GM12878 (cell line): ENCODE measurements around the gene IL1R2. TPM values are rescaled to one million over a fixed set of nuclear protein-coding genes. Genes with fewer than 3 reads are reported as not detected.
A peak's percentile ranks its signal among the peaks of the same experiment; 100 is the strongest.

Source experiments
- ATF2 ChIP-seq: IDR thresholded peaks from 2 replicates; pipeline ENCODE4 v1.6.1; 2012; ENCODE audit warnings: low read length, inconsistent platforms
- ATF7 ChIP-seq: fragments of 450-650 bp; IDR thresholded peaks from 2 replicates; pipeline ENCODE4 v1.6.1; 2016; ENCODE audit warnings: low read depth, mild to moderate bottlenecking
- BHLHE40 ChIP-seq, 2 experiments: fragments of 450-650 bp in 1 of 2; IDR thresholded peaks; 2 replicates each; pipeline ENCODE4 v1.6.1; 2011 to 2017; ENCODE audit warnings: low read depth in 2 of 2, borderline replicate concordance in 1 of 2, improper control_type of control experiment in 1 of 2, low read length in 1 of 2, mild to moderate bottlenecking in 1 of 2
- CBFB ChIP-seq: IDR thresholded peaks from 2 replicates; pipeline ENCODE4 v1.6.1; 2016; ENCODE audit warnings: antibody characterized with exemption, low read depth
- CHD4 ChIP-seq: fragments of 200-600 bp; sonication (generic); IDR thresholded peaks from 2 replicates; pipeline ENCODE4 v1.6.1; 2016; ENCODE audit warnings: mild to moderate bottlenecking
- ELK1 ChIP-seq: IDR thresholded peaks from 2 replicates; pipeline ENCODE4 v1.6.1; 2012; ENCODE audit warnings: low read depth, low read length, improper control_type of control experiment
- EZH2 ChIP-seq: IDR thresholded peaks from 2 replicates; pipeline ENCODE4 v1.6.1; 2012; ENCODE audit warnings: low read depth, mild to moderate bottlenecking, control low read depth, inconsistent platforms, low read length, borderline replicate concordance; ENCODE audit not compliant: control insufficient read depth
- FOXK2 ChIP-seq: fragments of 450-650 bp; IDR thresholded peaks from 2 replicates; pipeline ENCODE4 v1.6.1; 2017; ENCODE audit warnings: mild to moderate bottlenecking, moderate library complexity
- IKZF1 ChIP-seq: fragments of 450-650 bp; conservative IDR thresholded peaks from 2 replicates; pipeline ENCODE4 v1.6.1; 2017; ENCODE audit warnings: antibody characterized with exemption, mild to moderate bottlenecking
- IKZF2 ChIP-seq, 2 experiments: fragments of 450-650 bp; IDR thresholded peaks; 2 replicates each; pipeline ENCODE4 v1.6.1; 2017; ENCODE audit warnings: mild to moderate bottlenecking in 2 of 2, moderate library complexity in 2 of 2
- KDM1A ChIP-seq: fragments of 200-600 bp; sonication (generic); IDR thresholded peaks from 2 replicates; pipeline ENCODE4 v1.6.1; 2016; ENCODE audit warnings: borderline replicate concordance
- TAF1 ChIP-seq: IDR thresholded peaks from 2 replicates; pipeline ENCODE4 v1.6.1; 2011; ENCODE audit warnings: mild to moderate bottlenecking, low read depth, low read length, borderline replicate concordance
- ZBED1 ChIP-seq: IDR thresholded peaks from 2 replicates; pipeline ENCODE4 v1.6.1; 2016; ENCODE audit warnings: borderline replicate concordance
- ZNF622 ChIP-seq: fragments of 450-650 bp; IDR thresholded peaks from 2 replicates; pipeline ENCODE4 v1.6.1; 2017; ENCODE audit warnings: mild to moderate bottlenecking, inconsistent platforms
- polyA plus RNA-seq, 11 experiments: library from polyadenylated mRNA; depleted of rRNA in 4 of 11; unstranded in 6 of 11; stranded (reverse) in 5 of 11; fragments of >200 nt; fragmentation: Nextera tagmentation in 4 of 11; fragmentation: Illumina TruSeq in 1 of 11; extraction: Ambion mirVana in 4 of 11; extraction: Trizol in 1 of 11; gene quantifications; 1 replicate in 1 of 11; 2 replicates in 10 of 11; pipeline versions ENCODE4 v1.2.1 to v1.2.3, GENCODE V29; 2011 to 2016; ENCODE audit warnings: inconsistent platforms in 2 of 11, missing spikeins in 2 of 11, low read depth in 1 of 11
- total RNA-seq, 4 experiments: library from RNA; depleted of rRNA in 3 of 4; stranded (reverse); fragments of >200 nt in 3 of 4; fragmentation: Illumina TruSeq in 1 of 4; extraction: Trizol in 1 of 4; gene quantifications; 2 replicates each; pipeline versions ENCODE4 v1.2.1 to v1.2.3, GENCODE V29; 2013 to 2021
- TF ChIP-seq, protein P1 (sequence below): fragments of 450-650 bp; IDR thresholded peaks from 2 replicates; pipeline ENCODE4 v1.6.1; 2017; ENCODE audit warnings: mild to moderate bottlenecking, moderate library complexity
- TF ChIP-seq, protein P2 (sequence below): fragments of 450-650 bp; IDR thresholded peaks from 2 replicates; pipeline ENCODE4 v1.6.1; 2017; ENCODE audit warnings: mild to moderate bottlenecking, moderate library complexity
- TF ChIP-seq, protein P3 (sequence below): fragments of 450-650 bp; formaldehyde crosslinking; IDR thresholded peaks from 2 replicates; pipeline ENCODE4 v1.4.0; 2022; ENCODE audit warnings: mild to moderate bottlenecking, moderate library complexity

The IL1R2 gene
- total and polyA plus RNA-seq, 10 of the 15 experiments (the other 5 are each of a cell fraction or from before 2014, with no cell fraction given), result 0.44 to 6.4 (median 0.62) TPM

DNA sequence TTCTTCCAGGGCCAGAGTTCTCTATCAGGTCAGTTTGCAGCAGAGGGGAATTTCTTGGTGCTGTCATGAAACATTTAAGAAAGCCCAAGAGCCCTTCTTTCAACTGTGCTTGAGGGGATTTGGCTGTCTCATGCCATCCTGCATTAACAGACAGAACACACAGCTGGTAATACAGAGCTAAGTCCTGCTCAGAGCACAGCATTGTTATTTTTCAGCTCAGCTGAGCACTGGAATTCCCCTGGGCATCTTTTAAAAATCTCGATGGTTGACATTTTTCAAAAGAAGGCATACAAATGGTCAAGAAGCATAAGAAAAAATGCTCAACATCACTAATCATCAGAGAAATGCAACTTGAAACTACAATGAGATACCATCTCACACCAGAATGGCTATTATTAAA, 14.9 kb upstream of the IL1R2 start (continued):
- TF ChIP-seq, protein P1, sequence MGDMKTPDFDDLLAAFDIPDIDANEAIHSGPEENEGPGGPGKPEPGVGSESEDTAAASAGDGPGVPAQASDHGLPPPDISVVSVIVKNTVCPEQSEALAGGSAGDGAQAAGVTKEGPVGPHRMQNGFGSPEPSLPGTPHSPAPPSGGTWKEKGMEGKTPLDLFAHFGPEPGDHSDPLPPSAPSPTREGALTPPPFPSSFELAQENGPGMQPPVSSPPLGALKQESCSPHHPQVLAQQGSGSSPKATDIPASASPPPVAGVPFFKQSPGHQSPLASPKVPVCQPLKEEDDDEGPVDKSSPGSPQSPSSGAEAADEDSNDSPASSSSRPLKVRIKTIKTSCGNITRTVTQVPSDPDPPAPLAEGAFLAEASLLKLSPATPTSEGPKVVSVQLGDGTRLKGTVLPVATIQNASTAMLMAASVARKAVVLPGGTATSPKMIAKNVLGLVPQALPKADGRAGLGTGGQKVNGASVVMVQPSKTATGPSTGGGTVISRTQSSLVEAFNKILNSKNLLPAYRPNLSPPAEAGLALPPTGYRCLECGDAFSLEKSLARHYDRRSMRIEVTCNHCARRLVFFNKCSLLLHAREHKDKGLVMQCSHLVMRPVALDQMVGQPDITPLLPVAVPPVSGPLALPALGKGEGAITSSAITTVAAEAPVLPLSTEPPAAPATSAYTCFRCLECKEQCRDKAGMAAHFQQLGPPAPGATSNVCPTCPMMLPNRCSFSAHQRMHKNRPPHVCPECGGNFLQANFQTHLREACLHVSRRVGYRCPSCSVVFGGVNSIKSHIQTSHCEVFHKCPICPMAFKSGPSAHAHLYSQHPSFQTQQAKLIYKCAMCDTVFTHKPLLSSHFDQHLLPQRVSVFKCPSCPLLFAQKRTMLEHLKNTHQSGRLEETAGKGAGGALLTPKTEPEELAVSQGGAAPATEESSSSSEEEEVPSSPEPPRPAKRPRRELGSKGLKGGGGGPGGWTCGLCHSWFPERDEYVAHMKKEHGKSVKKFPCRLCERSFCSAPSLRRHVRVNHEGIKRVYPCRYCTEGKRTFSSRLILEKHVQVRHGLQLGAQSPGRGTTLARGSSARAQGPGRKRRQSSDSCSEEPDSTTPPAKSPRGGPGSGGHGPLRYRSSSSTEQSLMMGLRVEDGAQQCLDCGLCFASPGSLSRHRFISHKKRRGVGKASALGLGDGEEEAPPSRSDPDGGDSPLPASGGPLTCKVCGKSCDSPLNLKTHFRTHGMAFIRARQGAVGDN, result peak; percentile 62
- TF ChIP-seq CBFB (no peak), ATF7 (no peak), FOXK2 (no peak), BHLHE40 (IDR thresholded peaks at IDR 0.05; ENCODE audit: borderline replicate concordance in 1 of 2, low read depth in 2 of 2, low read length in 1 of 2) (peak in 1 of 2 experiments; percentile 13; a peak in 1 of 4 replicates), IKZF1 (peak; percentile 37; the same call in 1 of the 2 replicates), CHD4 (no peak), ELK1 (no peak), ATF2 (0 out of 2 replicates have a peak, but pooled peaks have one; percentile 28), EZH2 (no peak), ZBED1 (no peak), IKZF2 (IDR thresholded peaks at IDR 0.05) (0 out of 4 replicates have a peak, but pooled peaks of 1 of the 2 experiments have one; percentile 21), TAF1 (no peak), ZNF622 (no peak), KDM1A (no peak)
- TF ChIP-seq, protein P2, sequence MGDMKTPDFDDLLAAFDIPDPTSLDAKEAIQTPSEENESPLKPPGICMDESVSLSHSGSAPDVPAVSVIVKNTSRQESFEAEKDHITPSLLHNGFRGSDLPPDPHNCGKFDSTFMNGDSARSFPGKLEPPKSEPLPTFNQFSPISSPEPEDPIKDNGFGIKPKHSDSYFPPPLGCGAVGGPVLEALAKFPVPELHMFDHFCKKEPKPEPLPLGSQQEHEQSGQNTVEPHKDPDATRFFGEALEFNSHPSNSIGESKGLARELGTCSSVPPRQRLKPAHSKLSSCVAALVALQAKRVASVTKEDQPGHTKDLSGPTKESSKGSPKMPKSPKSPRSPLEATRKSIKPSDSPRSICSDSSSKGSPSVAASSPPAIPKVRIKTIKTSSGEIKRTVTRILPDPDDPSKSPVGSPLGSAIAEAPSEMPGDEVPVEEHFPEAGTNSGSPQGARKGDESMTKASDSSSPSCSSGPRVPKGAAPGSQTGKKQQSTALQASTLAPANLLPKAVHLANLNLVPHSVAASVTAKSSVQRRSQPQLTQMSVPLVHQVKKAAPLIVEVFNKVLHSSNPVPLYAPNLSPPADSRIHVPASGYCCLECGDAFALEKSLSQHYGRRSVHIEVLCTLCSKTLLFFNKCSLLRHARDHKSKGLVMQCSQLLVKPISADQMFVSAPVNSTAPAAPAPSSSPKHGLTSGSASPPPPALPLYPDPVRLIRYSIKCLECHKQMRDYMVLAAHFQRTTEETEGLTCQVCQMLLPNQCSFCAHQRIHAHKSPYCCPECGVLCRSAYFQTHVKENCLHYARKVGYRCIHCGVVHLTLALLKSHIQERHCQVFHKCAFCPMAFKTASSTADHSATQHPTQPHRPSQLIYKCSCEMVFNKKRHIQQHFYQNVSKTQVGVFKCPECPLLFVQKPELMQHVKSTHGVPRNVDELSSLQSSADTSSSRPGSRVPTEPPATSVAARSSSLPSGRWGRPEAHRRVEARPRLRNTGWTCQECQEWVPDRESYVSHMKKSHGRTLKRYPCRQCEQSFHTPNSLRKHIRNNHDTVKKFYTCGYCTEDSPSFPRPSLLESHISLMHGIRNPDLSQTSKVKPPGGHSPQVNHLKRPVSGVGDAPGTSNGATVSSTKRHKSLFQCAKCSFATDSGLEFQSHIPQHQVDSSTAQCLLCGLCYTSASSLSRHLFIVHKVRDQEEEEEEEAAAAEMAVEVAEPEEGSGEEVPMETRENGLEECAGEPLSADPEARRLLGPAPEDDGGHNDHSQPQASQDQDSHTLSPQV, result no peak
- TF ChIP-seq, protein P3, sequence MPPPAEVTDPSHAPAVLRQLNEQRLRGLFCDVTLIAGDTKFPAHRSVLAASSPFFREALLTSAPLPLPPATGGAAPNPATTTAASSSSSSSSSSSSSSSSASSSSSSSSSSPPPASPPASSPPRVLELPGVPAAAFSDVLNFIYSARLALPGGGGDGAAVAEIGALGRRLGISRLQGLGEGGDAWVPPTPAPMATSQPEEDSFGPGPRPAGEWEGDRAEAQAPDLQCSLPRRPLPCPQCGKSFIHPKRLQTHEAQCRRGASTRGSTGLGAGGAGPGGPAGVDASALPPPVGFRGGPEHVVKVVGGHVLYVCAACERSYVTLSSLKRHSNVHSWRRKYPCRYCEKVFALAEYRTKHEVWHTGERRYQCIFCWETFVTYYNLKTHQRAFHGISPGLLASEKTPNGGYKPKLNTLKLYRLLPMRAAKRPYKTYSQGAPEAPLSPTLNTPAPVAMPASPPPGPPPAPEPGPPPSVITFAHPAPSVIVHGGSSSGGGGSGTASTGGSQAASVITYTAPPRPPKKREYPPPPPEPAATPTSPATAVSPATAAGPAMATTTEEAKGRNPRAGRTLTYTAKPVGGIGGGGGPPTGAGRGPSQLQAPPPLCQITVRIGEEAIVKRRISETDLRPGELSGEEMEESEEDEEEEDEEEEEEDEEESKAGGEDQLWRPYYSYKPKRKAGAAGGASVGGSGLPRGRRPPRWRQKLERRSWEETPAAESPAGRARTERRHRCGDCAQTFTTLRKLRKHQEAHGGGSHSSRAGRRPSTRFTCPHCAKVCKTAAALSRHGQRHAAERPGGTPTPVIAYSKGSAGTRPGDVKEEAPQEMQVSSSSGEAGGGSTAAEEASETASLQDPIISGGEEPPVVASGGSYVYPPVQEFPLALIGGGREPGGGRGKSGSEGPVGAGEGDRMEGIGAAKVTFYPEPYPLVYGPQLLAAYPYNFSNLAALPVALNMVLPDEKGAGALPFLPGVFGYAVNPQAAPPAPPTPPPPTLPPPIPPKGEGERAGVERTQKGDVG (CRISPR knock-in tag), result no peak
